ENCODE measurements around the gene POU1F1. TPM values are rescaled to one million over a fixed set of nuclear protein-coding genes. Genes with fewer than 3 reads are reported as not detected.

Gene POU1F1
- total and polyA plus RNA-seq, 2 of the 4 experiments (the other 2 are of a cell fraction): not detected

GRCh38 chr3:87318617-87319021 lies 42.2 kb upstream of the POU1F1 start:
- H3K4me2 ChIP-seq (ENCODE audit: low read depth, low read length): no peak overlapping the region
- H3K9ac ChIP-seq (ENCODE audit: low read depth, low read length): no peak overlapping the region
- no peaks in the 10 kb centered on the region for H3K4me1 ChIP-seq (ENCODE audit: control insufficient read depth, insufficient read depth, low read length)
- dilution Hi-C loops (cut with HindIII; ENCODE audit: low sequenced_read_pairs, unreplicated experiment) (no loop called here), intact Hi-C loops (cut with micrococcal nuclease) (no loop called here), in situ Hi-C loops (cut with MboI; ENCODE audit: low sequenced_read_pairs) (no loop called here)
- no peak overlapping the region for H2BK120ac ChIP-seq (ENCODE audit: low read depth, low read length)
- H3K79me1 ChIP-seq (ENCODE audit: low read depth in 1 of 2, low read length in 2 of 2): no peaks in the 10 kb centered on the region
- no peak overlapping the region for H3K4ac ChIP-seq (ENCODE audit: low read depth, low read length)
- DNase-seq: no peak
- H2BK15ac ChIP-seq (ENCODE audit: low read depth, low read length): no peak overlapping the region
- no peak overlapping the region for H2AK5ac ChIP-seq (ENCODE audit: low read depth, low read length)
- no peak overlapping the region for H3K14ac ChIP-seq (replicated peaks; ENCODE audit: low read depth, low read length)
- no peak for ATAC-seq (ENCODE audit: low read depth)
- ChIA-PET CTCF (interaction anchor here (0.6 to 1.7 kb wide), 3 partner anchors 15 to 795 kb away, joined by 4 to 6 read pairs (median 4); no protein-coding TSS in a partner anchor), POLR2A (ENCODE audit: unreplicated experiment) (no interaction called here)
- H2BK20ac ChIP-seq (ENCODE audit: low read depth, low read length): no peak overlapping the region
- no peak overlapping the region for H3K56ac ChIP-seq (ENCODE audit: extremely low read depth, insufficient read depth, low read length)
- WGBS, 2 experiments (ENCODE audit: extremely low coverage in 2 of 2, insufficient read length in 1 of 2): no CpG with 5 or more reads among the region's 2 CpGs
- no peak overlapping the region for H3K23ac ChIP-seq (ENCODE audit: low read depth, low read length)
- H4K20me1 ChIP-seq (ENCODE audit: insufficient read depth, low read length): no peaks in the 10 kb centered on the region
- no peak overlapping the region for H3K27ac ChIP-seq (ENCODE audit: insufficient read depth, low read length)
- no peak overlapping the region for H4K5ac ChIP-seq (ENCODE audit: low read depth, low read length)
- TF ChIP-seq NFE2L2 (IDR thresholded peaks at IDR 0.05; ENCODE audit: low read depth, low read length) (no peak), CEBPB (IDR thresholded peaks at IDR 0.05; ENCODE audit: low read depth, low read length) (no peak), BHLHE40 (IDR thresholded peaks at IDR 0.05; ENCODE audit: low read depth, low read length) (no peak), CHD1 (IDR thresholded peaks at IDR 0.05; ENCODE audit: low read depth, low read length) (no peak), RAD21 (IDR thresholded peaks at IDR 0.05; ENCODE audit: low read length) (no peak), MAFK (IDR thresholded peaks at IDR 0.05; ENCODE audit: low read depth, low read length) (no peak), RFX5 (IDR thresholded peaks at IDR 0.05; ENCODE audit: low read depth, low read length) (no peak), RCOR1 (IDR thresholded peaks at IDR 0.05; ENCODE audit: insufficient replicate concordance, low read length) (no peak), MXI1 (IDR thresholded peaks at IDR 0.05; ENCODE audit: borderline replicate concordance, low read depth, low read length) (no peak), MAZ (IDR thresholded peaks at IDR 0.05; ENCODE audit: borderline replicate concordance, low read depth, low read length) (no peak), ELK1 (IDR thresholded peaks at IDR 0.05; ENCODE audit: borderline replicate concordance, low read depth, low read length) (no peak), POLR2A (IDR thresholded peaks at IDR 0.05; ENCODE audit: low read depth, low read length) (no peak), CTCF (conservative IDR thresholded peaks at IDR 0.05; ENCODE audit: low read depth, low read length) (no peak), USF2 (IDR thresholded peaks at IDR 0.05; ENCODE audit: low read depth, low read length) (no peak), SMC3 (IDR thresholded peaks at IDR 0.05; ENCODE audit: low read depth, low read length) (no peak), FOS (IDR thresholded peaks at IDR 0.05; ENCODE audit: low read depth, low read length) (no peak)
- no peak overlapping the region for H2BK5ac ChIP-seq (ENCODE audit: low read depth, low read length, poor library complexity, severe bottlenecking)
- H2AK9ac ChIP-seq (replicated peaks; ENCODE audit: low read depth, low read length, poor library complexity): no peak overlapping the region
- no peak overlapping the region for H3K18ac ChIP-seq (ENCODE audit: low read depth, low read length)
- no peaks in the 10 kb centered on the region for H3K9me3 ChIP-seq (ENCODE audit: control insufficient read depth, insufficient read depth, low read length)
- H3K4me3 ChIP-seq (ENCODE audit: insufficient read depth, low read depth, low read length): no peak overlapping the region
- H4K91ac ChIP-seq (ENCODE audit: insufficient read depth, low read depth, low read length): no peak overlapping the region
- no peak overlapping the region for H2AFZ ChIP-seq (replicated peaks; ENCODE audit: low read length, poor library complexity)
- H3K9me1 ChIP-seq (ENCODE audit: insufficient read depth, low read length): no peaks in the 10 kb centered on the region
- no peaks in the 10 kb centered on the region for H3K36me3 ChIP-seq (ENCODE audit: control insufficient read depth, insufficient read depth, low read length)
- no peak overlapping the region for H4K8ac ChIP-seq (ENCODE audit: low read depth in 2 of 2, low read length in 2 of 2)
- H3K27me3 ChIP-seq (ENCODE audit: control insufficient read depth, insufficient read depth, low read length): no peaks in the 10 kb centered on the region; the same call in 1 of the 2 replicates
- BruUV-seq (replicated peaks): no TSS peak

Measured in IMR-90 (cell line).